Measurements from ENCODE around the gene FAM187B.
"Not testable (repeated sequence)": the region's sequence is repeated elsewhere in the genome, so short reads cannot be mapped to it uniquely, and the experiment has no call there.

FAM187B gene

DNA sequence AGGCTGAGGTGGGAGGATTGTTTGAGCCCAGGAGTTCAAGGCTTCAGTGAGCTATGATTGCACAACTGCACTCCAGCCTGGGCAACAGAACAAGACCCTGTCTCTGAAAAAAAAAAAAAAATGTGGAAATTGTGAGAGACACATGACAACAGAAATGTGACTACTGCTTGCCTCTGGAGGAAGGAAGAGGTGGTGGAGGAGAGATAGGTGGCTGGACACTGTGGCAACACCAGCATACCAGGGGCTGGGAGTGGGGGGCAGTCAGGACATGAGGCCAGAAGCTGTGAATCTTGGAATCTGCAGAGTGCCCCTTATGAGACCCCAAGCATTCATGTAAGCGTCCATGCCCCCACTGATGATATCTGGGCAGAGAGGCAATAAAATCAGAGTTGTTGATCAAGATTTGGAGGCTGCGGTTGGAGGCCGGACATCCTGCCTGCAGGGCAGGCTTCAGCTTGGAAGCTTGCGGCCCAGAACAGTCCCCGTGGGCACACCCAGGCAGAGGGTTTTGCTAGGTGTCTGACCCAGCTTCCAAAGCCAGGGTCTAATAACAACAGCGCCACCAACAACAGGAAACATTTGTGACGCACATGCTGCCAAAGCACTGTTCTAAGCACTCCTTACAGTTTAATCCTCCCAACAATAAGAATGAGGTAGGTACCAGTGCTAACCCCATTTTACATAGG, 16.9 kb downstream of the FAM187B start:
- peak; percentile 60 to 82 (median 78) for DNase-seq

DNA sequence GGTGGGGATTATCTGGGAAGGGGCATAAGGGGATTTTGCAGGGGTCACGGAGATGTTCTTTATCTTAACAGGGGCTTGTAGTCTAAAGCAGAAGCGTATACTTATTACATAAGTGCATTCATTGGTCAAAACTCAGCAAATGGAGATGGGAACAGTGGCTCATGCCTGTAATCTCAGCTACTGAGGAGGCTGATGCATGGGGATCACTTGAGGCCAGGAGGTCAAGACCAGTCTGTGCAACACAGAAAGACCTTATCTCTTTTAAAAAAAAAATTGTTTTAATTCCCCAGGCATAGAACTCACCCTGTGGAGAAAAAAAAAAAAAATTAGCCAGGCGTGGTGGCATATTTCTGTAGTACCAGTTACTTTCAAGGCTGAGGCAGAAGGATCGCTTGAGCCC, 18.9 kb downstream of the FAM187B start:
- DNase-seq: no peak

DNA sequence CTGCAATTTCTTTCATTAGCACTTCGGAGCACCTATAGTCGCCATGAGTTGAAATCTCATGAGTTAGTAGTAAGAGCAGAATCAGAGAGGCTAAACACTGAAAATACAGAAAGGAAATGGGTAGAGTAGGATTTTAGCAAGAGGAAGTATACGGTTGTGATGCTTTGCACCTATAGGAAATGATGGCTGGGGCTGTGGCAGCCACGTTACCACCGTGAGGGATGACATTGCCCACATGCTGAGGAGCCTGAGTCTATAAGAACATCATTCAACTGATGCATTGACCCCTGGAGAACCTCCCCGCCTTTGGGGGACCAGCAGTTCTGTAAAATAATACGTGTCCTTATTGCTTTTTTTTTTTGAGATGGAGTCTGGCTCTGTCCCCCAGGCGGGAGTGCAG, 20.4 kb downstream of the FAM187B start:
- DNase-seq: no peak

DNA sequence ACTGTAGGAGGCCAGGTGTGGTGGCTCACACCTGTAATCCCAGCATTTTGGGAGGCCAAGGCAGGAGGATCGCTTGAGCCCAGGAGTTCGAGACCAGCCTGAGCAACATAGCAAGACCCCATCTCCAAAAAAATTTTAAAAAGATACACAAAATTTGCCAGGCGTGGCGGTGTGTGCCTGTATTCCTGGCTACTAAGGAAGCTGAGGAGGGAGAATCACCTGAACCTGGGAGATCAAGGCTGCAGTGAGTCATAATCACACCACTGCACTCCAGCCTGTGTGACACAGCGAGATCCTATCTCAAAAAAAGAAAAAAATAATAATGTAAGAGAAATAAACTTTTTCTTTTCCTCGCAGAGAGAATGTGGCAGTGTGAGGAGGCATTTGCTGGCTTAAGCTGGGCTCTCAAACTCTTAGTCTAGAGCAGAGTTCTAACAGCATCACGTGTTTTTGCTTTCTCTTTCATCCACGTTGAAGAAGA, 21.1 kb downstream of the FAM187B start:
- DNase-seq: no peak

DNA sequence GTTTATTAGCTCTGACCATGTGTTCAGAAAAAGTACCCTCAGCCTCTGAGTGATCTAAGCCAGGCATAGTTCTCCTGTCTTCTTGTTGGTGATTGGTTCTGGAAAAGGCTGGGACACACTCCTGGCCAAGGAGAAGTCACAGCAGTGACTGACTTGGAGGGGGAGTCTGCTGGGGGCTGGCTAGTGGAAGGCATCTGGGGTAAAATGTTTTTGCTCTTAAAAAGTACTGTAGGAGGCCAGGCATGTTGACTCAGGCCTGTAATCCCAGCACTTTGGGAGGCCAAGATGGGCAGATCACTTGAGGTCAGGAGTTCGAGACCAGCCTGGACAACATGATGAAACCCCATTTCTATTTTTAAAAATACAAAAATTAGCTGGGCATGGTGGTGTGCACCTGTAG, 21.7 kb downstream of the FAM187B start:
- DNase-seq: peak in 1 of 4 experiments; percentile 35

DNA sequence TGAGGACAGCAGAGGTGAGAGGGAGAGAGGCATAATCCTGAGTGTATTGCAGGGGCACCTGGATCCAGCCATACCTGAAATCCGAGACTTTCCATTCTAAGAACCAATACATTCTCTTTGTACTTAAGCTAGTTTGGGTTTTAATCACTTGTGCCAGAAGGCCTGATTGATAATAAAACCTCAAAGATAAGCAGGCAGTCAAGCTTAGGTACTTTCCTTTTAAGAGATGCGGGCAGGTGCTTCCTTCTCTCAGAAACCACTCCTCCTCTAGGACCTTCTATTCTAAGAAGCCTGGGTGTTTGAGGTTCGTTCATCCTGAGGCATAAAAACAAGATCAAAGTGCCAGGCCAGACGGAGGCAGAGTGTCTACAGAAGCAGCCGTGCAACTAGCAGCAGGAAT, 22.2 kb downstream of the FAM187B start:
- no peak for DNase-seq

DNA sequence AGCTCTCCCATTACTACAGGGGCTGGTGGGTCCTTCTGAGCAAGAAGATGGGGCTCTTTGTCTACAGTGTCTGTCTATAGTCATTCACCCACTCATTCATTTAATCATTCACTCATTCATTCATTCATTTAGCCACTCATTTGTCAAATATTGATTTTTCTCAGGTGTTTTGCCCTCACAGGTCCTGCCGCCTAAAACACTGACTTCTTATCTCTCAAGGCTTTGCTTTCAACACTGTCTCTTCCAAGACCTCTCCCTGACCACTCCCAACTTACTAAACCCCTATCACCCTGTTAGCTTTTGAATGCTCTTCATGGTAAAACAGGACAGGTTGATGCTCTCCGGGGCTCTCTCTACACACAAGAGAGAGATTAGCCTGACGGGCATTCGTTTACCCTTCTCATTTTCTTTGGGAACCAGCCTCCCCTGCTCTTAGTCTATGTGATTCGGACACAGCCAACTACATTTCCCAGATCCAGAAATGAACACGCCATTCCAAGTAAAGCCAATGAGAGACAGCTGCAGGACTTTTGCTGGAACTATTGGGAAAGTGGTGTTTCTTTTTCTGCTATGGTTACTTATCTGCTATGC, 22.7 kb downstream of the FAM187B start:
- no peak for DNase-seq

DNA sequence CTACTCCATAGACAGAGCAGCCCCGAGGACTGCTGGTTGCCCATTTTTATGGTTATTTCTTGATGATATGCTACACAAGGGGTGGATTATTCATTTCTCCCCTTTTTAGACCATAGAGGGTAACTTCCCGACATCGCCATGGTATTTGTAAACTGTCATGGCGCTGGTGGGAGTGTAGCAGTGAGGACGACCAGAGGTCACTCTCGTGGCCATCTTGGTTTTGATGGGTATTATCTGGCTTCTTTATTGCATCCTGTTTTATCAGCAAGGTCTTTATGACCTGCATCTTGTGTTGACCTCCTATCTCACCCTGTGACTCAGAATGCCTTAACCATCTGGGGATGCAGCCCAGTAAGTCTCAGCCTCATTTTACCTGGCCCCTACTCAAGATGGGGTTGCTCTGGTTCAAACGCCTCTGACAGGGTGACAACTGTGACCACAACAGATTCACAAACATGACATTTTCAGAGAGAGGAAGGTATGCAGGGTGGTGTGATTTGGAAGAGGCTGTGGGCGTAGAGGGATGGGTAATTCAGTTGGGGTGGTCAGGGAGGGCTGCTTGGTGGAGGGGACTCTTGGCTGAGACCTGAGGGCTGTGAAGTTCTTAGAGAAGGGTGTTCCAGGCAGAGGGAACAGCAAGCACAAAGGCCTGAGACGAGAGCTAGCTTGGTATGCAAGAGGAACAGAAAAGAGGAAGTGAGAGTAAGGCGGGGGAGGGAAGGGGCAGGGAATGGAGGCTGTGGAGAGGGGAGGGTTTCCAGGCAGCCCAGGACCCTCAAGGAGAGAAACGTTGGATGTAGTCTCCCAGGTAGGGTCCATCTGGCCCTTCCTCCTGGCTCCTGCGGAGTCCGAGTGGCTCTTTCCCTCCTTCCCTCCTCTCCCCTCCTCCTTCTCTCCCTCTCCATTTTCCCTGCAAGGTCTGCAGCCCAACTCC, 23.5 kb downstream of the FAM187B start:
- DNase-seq: peak; percentile 70 to 91 (median 84)

DNA sequence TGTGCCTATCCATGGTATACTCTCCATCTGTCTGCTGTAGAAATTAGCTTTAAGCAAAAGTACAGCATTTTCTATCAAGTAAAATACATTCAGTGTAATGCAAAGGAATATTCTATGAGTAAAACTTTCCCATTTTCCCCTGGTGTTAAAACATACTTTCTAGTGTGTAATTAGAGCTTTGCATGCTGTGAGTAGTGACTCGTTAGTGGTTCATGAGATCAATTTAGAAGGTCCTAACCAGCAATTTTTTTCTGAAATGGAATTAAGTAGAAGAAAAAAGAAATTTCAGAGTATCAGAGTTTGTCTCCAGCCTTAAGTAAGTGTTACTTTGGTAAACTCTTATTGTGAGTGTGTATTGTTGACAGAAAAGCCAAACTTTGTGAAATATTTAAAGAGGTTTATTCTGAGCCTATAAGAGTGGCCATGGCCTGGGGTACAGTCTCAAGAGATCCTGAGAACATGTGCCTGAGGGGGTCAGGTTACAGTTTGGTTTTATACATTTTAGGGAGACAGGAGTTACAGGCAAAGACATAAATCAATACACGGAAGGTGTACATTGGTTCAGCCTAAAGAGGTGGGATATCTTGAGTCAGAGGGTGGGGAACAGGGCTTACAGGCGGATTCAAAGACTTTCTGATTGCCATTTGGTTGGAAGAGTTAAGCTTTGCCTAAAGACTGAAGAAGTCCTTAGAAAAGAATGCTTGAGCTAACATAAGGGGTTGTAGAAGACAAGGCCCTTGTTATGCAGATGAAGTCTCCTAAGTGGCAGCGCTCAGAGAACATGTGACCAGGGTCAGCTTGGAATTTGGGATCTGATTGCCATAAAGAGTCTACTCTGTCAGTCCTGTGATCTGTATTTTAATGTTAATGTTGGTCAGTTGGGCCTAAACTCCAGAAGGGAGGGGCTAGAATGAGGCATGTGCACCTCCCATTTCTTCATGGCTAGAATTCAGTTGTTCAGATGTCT, 25.5 kb downstream of the FAM187B start:
- no peak for DNase-seq

DNA sequence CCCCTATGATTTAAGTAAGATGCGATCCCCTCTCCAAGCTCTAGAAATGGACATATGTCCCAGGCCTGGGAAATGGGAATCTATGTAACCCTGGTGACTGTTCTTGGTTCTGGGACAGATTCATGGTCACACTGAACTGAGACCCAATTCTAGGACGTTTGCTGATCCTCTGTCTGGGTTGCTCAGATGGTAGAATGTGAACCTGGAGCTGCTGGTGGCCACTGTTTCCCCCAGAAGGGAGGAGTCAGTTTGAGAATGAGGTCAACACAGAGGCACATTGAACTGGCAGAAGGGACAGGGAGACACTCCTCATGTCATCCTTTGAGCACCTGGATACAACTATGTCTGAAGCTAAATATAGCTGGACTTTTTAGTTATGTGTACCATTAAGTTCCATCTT, 29.1 kb downstream of the FAM187B start:
- no peak for DNase-seq

DNA sequence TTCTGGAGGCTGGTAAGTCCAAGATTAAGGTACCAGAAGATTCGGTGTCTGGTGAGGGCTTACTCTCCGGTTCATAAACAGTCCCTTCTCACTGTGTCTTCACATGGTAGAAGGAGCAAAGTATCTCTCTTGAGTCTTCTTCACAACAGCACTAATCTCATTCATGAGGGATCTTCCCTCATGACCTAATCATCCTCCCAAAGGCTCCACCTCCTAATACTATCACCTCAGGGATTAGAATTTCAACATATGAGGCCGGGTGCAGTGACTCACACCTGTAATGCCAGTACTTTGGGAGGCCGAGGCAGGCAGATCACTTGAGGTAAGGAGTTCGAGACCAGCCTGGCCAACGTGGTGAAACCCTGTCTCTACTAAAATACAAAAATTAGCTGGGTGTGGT, 31.7 kb downstream of the FAM187B start:
- not testable (repeated sequence) for DNase-seq

DNA sequence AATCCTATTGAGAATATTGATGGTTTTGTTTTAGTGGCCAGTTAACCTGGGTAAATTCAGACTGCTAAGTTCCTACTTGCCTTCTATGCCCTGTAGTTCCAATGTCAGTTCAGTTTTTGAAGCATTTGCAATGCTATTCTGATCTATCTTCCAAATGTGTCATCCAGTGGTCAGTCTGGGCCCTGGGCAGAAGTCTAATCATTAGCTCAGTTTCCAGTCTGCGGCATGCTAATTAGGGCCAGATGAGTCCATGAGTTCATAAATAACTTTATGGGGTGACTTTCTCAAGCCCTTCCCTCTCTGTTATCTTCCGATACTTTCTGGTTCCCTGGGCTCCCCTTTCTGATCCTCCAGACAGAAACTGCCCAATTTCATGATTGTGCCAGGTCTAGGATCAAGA, 32.7 kb downstream of the FAM187B start:
- no peak for DNase-seq

DNA sequence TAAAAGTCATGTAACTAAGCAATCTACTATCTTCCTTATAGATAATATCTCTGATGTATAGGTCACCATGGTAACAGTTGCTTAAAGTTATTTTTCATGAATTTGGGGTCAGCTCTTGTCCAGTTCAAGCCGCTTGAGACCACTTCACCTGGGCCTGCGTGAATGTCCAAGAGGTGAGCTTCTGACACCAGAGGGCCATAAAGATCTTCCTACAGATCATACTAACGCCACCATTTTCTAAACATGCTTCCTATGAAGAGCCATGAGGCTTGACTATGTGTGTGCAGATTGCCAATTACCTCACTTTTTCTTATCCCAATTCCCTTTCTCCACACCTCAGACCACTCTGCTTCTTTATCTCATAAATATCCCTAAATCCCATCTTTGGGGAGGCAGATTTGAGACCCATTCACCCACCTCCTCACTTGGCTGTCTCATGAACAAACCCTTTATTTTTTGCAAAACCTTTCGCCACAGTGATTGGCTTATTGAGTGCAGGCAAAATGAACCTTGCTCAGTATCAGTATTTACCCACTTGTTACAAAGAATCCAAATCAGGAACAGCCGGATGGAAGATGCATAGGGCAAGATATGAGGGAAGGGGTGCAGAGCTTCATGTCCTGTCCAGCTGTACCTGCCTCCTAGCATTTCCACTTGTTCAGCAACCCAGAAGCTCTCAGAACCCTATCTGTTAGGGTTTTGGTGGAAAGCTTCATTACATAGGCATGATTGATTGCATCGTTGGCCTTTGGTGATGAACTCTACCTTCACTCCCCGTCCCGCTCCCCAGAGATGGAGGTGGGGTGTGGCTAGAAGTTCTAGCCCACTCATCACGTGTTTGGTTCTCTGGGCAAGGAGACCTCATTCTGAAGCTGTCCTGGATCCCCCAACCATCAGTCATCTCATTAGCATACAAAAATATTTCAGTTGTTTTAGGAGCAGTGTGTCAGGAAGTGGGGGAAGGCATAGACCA, 34.2 kb downstream of the FAM187B start:
- no peak for DNase-seq

DNA sequence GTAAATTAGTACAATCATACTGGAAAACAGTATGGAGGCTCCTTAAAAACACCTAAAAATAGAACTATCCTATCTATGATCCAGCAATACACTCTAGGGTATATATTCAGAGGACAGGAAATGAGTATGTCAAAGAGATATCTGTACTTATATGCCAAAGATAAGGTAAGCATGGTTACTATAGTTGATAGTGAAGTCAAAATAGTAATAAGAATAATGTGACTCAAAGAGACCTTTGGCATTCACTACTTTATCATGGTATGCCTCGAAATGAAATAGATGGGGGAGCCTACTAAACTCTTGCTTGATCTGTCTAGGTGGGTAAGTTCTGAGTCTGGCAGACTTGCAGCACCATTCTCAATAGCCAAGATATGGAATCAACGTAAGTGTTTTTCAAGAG, 43.7 kb downstream of the FAM187B start:
- DNase-seq: no peak

DNA sequence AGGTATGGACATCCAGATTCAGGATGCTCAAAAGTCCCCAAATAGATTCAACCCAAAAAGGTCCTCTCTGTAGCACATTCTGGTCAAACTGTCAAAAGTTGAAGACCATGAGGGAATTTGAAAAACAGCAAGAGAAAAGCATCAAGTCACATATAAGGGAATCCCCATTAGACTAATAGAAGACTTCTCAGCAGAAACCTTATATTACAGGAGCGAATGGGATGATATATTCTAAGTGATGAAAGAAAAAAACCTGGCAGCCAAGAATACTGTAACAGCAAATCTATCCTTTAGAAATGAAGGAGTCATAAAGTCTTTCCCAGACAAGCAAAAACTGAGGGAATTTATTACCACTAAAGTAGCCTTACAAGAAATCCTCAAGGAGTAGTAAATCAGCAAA, 44.3 kb downstream of the FAM187B start:
- DNase-seq: no peak

DNA sequence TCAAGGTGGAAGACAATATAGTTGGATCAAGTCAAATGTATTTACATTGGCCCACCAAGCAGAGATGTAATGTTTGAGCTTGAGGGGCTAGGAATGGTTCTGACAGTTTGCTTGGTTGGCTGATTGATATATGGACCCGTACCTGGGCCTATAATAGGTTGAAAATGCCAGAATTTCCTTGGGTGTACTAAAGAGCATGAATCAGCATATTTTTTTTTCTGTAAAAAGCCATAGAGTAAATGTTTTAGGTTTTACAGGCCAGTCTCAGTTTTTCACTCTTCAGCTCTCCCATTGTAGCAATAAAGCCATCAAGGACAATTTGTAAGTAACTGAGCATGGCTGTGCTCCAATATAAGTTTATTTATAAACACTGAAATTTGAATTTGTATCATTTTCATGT, 47.2 kb downstream of the FAM187B start:
- no peak for DNase-seq

DNA sequence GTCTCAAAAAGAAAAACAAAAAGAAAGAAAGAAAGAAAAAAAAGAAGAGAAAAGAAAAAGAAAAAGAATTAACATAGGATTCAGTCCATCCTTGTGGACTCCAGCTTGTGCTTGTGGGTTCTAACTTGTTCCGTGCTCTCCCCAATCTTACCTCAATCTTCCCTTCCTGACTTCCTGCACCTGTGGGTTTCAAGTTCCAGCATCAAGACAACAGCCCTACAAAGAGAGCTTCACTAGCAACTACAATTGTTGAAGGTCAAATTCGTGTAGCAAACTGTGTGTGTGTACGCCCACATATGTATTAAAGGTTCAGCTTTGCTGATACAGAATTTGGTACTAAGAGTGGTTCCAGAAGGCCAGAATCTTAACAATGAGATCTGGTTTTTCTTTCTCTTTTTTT, 48.7 kb downstream of the FAM187B start:
- DNase-seq: no peak

DNA sequence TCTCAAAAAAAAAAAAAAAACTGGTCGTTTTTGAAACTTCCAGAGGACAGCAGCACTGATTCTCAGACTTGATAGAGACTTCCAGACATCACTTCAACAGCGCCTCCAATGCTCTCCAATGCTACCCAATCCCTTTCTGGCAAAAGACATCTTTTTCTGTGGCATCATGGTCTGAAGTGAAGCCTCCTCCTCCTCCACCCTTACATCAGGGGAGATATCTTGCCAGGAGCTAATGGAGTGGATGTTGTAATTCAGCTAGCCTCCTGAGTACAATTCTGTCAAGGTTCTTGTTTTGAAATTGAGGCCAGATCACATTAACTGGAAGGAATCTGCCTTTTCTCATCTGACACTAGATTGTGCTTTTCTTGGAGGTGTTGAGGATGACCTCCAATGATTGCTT, 49.8 kb downstream of the FAM187B start:
- DNase-seq: peak in 3 of 4 experiments; percentile 25 to 50 (median 30)

DNA sequence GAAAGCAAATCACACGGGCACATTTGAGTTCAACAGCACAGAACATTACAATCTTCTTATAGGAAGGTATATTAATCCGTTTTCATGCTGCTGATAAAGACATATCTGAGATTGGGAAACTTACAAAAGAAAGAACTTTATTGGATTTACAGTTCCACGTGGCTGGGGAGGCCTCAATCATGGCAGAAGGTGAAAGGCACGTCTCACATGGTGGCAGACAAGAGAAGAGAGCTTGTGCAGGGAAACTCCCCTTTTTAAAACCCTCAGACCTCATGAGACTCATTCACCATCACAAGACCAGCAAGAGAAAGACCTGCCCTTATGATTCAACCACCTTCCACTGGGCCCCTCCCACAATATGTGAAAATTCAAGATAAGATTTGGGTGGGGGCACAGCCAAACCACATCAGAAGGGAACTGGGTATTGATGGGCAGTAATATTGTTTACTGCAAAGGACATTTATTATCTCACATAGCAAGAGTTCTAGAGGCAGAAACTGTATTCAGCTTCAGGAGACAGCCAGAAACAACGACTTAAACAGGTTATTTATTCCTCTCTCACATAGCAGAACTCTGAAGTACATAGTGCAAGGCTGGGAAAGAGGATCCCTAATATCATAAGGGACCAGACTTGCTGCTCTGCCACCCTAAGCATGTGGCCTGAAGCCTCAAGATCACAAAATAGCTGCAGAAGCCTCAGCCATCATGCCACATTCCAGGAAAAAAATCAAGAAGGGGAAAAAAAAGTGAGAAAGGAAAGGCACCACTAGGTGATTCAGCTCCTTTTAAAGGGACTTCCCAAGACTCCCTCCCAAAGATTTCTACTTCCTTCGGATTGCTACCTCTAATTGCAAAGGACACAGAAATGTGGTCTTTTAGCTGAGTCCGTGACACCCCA, 50.9 kb downstream of the FAM187B start:
- no peak for DNase-seq

DNA sequence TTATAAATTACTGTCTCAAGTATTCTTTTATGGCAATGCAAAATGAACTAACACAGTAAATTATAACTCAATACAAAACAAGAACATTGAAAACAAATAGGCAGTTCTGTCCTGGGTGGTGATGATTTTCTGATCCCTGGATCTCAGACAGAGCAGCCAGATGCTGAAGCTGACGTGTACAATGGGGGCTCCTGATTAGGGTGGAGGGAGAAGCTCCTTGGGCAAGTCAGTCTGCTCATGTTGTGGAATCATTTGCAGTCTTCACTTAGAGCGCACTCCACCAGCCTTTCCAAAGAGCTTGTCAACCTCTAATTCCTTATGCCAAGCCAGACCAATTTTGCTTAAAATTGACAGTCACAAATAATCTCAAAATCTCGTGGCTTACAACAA, 52.4 kb downstream of the FAM187B start:
- DNase-seq: no peak
